Left kidney (tissue), 2 donors: ENCODE results near the gene GABRP. TPM values are rescaled to one million over a fixed set of nuclear protein-coding genes. Genes with fewer than 3 reads are reported as not detected.
"Not testable (repeated sequence)": the region's sequence is repeated elsewhere in the genome, so short reads cannot be mapped to it uniquely, and the experiment has no call there.

Experiments used
- DNase-seq: peaks from one replicate; pipeline ENCODE4 v3.0.0-alpha.2; 2013
- polyA plus RNA-seq: library from polyadenylated mRNA; unstranded; fragments of 120-200 nt; gene quantifications from one replicate; pipeline ENCODE4 v1.2.1, GENCODE V29; 2013; ENCODE audit not compliant: insufficient read length

GABRP gene
- polyA plus RNA-seq, 1 donor = 1.4 TPM

DNA sequence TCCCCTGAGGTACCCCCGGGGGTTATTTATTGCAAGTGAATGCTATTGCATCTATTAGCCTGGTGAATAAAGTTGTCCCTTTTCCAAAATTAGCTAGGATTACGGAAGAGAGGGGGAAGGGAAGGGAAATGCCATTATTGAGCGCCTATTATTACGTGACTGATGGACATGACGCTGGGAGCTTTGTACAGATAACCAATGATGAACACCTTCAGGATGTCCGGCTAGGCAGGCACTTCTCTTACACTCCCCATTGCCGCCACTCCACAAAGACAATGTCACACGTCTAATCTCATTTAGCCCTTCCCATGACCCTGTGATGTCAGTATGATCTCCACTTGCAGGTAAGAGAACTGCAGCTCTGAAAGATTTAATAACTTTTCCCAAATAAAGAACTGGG lies 9.4 kb downstream of the GABRP start:
- no peak for DNase-seq

DNA sequence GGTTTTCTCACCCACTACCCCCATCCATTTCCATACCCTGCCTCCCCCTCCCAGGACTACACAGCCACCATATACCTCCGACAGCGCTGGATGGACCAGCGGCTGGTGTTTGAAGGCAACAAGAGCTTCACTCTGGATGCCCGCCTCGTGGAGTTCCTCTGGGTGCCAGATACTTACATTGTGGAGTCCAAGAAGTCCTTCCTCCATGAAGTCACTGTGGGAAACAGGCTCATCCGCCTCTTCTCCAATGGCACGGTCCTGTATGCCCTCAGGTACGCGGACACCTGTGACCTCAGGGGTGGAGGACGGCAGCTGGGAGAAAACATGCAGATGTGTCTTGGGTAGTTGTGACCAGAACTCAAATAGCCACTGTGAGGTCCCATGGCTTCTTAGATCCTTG lies 11.6 kb downstream of the GABRP start:
- DNase-seq = no peak

DNA sequence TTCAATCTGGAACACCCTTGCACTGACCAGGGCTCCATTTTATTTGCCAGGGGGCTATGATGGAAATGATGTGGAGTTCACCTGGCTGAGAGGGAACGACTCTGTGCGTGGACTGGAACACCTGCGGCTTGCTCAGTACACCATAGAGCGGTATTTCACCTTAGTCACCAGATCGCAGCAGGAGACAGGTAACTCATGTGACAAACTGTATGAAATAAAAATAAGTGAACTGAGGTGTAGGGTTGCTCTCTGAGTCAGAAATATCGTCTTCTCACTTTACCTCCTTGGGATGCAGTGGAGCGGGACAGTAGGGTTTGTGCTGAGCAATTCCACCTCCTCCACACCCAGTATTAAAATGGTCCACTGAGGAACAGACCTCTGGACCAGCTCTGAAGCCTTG lies 22.1 kb downstream of the GABRP start:
- no peak for DNase-seq

DNA sequence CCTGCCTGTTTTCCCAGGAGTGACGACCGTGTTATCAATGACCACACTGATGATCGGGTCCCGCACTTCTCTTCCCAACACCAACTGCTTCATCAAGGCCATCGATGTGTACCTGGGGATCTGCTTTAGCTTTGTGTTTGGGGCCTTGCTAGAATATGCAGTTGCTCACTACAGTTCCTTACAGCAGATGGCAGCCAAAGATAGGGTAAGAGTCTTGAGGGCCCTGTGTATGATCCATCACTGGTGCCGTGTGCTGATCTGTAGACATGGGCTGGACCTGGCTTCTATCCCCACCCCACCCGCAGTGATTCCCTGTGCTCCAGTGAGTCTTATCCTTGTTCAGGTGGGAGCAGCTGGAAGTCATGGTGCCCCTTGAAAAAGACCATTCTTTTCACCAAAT lies 26.0 kb downstream of the GABRP start:
- DNase-seq = no peak

DNA sequence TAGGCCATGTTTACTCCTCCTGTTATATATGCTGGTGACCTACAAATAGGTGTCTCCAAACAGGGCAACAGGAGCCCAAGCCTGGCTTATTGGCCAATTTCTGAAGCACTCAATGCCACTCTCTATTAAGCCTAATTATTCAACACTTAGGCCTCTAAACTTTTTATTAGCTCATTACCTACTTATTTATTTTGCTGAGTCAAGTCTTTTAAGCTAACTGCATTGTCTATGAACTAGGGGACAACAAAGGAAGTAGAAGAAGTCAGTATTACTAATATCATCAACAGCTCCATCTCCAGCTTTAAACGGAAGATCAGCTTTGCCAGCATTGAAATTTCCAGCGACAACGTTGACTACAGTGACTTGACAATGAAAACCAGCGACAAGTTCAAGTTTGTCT lies 28.2 kb downstream of the GABRP start:
- DNase-seq = no peak

DNA sequence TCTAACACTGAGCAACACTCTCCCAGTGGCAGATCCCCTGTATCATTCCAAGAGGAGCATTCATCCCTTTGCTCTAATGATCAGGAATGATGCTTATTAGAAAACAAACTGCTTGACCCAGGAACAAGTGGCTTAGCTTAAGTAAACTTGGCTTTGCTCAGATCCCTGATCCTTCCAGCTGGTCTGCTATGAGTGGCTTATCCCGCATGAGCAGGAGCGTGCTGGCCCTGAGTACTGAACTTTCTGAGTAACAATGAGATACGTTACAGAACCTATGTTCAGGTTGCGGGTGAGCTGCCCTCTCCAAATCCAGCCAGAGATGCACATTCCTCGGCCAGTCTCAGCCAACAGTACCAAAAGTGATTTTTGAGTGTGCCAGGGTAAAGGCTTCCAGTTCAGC lies 29.7 kb downstream of the GABRP start:
- DNase-seq = no peak

DNA sequence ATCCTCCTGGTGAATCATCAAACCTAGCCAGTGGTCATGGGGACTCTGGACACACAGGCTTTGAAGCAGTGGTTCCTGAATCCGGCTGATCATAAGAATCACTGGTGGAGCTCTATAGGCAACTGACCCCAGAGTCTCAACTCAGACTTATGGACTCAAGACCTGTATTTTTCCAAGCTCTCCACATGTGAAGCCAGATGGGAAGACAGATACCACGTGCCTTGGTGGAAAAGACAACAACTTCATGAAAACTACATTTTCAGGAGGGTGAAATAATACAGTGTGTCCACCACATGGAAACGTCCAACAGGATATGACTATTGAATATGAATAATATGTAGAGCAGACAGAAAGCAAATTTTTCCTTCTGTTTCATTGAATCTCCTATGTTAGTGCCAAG lies 33.7 kb downstream of the GABRP start:
- no peak for DNase-seq

DNA sequence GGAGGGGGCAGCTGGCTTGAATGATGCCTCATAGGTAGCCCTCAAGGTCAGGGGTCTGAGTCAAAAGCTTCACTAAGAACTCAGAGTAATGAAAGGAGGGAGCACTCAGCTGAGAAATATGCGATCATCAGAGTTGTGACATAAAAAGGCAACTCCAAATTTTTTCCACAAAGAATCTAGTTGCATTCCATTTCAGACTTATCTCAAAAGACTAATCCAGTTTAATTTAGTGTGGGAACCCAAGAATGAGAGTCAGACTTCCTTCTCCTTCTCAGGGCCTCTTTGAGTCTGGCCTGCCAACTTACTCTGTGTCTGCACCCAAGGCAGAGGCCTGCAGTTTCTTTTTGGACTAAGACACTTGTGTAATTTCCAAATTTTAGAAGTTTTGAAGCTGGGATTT lies 34.7 kb downstream of the GABRP start:
- DNase-seq = no peak

DNA sequence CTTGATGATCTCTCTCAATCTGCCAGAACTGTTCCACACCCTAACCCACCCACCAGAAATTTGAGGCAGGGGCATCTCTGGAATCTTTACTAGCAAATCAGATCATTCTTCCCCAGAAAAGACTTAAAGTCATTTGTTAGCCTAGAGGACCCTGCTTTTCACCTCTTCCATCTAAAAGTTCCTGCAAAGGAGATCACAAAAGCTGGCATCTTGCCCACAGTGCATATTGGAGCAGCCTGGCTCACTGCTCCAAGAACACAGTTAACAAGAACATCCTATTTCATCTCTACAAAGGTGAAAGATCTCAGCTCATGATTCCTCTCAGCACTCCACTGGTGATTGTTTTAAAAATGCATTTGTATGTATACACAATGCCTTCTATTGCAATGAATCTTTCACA lies 36.3 kb downstream of the GABRP start:
- no peak for DNase-seq

DNA sequence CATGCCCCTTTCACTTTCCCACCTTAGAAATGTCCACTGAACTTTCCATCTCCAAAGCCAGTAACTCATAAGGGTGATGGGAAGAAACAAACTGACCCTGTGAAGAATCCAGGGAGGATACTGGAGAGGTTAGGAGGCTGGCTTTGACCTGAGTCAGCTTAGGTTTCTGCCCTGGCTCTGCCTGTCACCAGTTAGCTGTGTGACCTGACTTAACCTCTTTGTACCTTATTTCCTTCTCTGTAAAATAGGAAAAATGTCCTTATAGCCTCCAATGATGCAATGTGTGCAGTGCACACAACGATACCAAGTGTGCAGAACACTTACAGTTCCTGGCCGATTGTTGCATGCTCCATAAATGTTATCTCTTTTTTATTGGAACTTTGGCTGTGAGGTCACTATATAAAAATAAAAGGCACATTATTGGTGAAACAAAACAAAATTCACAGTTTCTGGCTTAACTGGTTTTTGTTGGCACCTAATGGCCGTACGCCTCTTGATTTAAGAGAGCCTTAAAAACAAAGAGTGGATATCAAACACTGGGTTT lies 37.8 kb downstream of the GABRP start:
- DNase-seq = no peak

DNA sequence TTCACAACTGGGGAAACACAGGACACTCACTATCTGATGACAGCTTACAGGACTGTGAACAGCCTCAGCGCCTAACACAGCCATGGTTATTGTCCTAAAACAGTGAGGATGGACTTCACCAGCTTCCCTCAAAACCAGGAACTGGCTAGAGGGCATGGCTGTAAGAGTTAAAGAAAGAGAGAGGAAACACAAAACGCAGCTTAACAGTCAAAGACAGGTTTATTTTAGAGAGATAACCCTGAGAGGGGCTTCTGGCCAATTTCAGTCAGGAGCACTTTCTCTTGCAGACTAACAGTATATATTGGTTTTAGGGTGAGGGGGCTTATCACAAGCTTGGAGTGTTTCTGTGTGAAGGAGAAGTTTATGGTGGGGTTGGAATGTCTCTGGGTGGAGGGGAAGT lies 42.6 kb downstream of the GABRP start:
- DNase-seq = no peak

DNA sequence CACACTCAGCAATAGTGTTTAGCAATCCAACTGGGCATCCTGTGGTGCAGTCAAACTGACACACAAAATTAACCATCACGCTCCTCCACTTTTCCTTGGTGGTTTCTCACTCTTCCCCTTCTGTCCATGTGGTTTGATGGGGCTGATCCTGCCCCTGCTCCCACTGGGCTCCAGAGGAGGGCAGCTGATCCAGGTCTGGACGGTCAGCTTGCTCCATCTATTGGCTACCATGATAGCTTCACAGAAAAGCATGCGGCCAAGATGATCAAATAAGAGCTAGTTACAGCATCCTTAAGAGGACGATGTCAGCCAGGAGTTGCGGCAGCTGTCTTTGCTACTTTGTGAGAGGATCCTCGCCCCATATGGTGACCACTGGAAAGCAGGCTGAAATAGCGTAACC lies 48.7 kb downstream of the GABRP start:
- DNase-seq = no peak

DNA sequence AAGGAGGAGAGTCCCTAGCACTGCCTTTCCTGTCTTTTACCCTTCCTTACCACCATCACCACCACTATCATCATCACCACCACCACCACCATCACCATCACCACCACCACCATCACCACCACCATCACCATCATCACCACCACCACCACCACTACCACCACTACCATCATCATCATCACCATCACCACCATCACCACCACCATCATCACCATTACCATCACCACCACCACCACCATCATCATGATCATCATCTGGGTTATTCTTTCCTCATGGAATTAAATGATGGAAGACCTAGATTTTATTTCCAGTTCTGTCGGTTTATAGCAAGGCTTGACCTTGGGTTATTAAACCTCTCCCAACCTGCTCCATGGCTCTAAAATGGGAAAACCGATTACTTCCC lies 50.5 kb downstream of the GABRP start:
- not testable (repeated sequence) for DNase-seq

DNA sequence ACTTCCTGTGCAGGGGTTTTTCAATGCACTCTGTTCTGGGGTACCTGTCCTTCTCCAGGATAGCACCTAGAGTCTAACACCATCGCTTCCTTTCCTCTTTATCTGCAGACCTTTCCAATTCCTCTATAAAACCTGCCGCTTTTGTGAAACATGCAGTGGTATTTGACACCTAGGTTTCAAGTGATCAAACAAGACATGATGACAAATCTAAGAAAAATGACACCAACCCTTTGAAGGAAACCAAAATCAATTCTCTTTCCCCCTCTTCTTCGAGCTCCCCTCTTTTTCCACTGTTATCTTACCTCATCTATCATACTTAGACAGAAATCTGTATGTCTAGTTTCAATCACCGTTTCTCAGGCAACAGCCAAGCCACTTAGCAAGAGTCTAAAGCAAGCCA lies 52.7 kb downstream of the GABRP start:
- DNase-seq = no peak

DNA sequence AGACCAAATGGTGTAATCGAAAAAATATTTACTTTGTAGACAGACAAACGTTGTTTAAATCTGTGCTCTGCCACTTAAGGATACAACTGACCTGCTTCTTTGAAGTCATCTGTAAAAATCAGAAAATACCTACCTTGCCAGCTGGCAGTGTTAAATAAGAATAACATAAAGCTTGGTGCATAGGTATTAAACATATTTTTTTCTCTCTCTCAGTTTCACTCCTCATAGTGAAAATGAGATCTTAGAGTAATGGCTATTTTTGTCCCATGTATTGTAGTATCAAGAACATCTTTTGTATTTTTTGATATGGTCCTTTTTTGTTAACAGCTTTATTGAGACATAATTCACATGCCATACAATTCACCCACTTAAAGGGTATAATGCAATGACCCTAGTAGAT lies 60.3 kb downstream of the GABRP start:
- no peak for DNase-seq

DNA sequence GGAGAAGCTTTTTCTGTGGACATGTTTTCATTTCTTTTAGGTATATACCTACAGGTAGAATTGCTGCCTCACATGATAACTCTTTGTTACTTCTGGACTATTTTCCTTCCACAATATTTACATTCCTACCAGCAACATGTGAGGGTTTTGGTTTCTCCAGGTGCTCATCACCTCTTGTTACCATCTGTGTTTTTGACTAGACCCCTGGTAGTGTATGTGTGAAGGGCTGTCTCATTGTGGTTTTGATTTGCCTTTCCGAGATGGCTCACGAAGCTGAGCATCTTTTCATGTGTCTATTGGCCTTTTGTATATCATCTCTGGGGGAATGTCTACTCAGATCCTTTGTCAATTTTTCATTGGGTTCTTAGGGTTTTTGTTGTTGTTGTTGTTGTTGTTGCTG lies 61.1 kb downstream of the GABRP start:
- DNase-seq = no peak

DNA sequence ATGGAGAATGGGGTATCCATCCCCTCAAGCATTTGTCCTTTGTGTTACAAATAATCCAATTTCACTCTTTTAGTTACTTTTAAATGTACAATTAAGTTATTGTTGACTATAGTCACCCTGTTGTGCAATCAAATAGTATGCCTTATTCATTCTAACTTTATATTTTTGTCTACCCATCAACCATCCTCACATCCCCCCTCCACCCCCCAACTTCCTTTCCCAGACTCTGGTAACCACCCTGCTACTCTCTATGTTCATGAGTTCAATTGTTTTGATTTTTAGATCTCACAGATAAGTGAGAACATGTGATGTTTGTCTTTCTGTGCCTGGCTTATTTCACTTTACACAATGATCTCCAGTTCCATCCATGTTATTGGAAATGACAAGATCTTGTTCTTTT lies 62.9 kb downstream of the GABRP start:
- DNase-seq = no peak

DNA sequence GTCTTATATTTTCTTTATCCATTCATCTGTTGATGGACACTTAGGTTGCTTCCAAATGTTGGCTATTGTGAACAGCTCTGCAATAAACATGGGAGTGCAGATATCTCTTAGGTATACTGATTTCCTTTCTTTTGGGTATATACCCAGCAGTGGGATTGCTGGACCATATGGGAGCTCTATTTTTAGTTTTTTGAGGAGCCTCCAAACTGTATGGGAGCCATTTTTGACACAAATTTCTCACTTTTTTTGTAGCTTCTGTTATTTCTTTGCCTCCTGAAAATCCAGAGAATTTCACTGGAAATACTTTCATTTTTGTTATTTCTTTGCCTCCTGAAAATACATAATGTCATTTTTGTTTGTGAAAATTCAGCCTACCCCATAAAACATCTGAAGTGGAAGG lies 63.3 kb downstream of the GABRP start:
- no peak for DNase-seq

DNA sequence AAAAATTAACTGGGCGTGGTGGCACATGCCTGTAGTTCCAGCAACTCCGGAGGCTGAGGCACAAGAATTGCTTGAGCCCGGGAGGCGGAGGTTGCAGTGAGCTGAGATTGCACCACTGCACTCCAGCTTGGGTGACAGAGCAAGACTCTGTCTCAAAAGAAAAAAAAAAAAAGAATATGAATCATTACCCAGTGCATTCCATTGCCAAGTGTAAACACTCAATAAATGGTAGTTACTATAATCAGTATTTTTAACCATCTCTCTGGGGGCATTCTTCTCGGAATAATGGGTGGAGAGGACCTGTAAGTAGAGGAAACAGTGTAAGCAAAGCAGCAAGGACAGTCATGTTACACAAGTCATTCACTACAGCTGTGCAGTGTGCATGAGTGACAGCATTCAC lies 64.5 kb downstream of the GABRP start:
- DNase-seq = no peak

DNA sequence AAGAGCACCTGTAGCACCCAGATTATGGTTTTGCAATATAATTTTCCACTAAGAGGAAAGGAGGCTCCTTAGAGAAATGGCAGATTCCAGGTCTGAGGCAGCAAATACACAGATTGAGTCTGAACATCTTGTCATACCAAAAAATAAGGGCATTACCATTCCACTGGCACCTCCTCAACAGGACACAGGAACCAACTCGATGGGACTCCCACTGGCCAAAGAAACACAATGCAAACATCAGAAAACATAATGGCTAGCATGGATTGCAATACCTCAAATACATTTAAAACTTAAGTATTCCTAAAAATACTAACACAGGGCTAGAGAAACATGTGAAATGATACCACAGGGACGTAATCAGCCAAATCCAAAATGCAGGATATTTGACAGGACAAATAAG lies 65.8 kb downstream of the GABRP start:
- DNase-seq = no peak

DNA sequence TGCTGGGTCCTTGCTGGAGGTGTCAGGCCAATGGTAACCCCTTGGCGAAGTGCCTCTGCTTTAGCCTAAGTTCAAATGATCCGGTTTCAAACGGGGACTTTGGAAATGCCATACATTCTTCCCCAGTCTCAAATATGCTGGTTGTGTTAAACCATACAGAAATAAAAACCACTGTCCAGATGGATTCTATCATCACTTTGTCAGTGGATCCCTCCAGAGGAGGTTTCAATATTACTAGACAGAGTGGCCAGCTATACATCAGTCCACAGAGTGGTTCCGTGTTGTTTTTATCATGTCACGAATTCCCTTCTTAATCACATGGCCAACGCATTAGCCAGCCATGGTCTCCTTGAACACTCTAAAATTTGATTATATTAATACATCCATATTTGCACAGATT lies 71.0 kb downstream of the GABRP start:
- DNase-seq = no peak

DNA sequence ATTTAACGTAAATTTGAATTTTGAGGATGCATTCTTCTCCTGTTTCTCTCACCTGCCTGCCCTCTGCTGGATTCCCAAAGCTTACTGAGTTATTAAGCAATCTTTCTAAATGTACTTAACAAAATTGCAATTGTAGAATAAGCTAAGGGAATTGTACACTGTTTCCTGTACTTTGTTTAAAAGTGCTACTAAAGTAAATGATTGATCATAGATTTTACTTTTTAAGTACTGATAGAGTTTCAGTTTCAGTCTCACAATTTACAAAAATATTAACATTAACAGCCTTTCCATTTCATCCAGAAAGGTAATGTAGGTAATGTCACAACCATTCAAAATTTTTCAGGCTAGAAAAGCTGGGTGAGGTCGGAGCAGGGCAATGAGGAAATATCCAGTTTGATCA lies 73.5 kb downstream of the GABRP start:
- DNase-seq = no peak

DNA sequence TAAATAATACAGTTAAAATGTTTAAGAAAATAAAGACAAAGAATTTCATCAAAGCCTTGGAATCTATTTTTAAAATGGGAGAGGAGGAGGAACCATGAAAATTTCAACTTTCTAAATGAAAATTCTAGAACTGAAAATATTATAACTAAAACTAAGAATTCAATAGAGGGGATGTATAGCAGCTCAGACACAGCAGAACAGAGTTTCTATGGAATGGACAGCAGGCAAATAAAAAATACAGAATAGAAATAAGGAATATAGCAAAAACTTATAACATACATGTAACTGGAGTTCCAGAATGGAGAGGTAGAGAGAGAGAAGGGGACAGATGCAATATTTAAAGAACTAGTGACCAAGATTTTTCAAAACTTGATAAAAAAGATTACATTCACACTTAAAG lies 76.9 kb downstream of the GABRP start:
- no peak for DNase-seq

DNA sequence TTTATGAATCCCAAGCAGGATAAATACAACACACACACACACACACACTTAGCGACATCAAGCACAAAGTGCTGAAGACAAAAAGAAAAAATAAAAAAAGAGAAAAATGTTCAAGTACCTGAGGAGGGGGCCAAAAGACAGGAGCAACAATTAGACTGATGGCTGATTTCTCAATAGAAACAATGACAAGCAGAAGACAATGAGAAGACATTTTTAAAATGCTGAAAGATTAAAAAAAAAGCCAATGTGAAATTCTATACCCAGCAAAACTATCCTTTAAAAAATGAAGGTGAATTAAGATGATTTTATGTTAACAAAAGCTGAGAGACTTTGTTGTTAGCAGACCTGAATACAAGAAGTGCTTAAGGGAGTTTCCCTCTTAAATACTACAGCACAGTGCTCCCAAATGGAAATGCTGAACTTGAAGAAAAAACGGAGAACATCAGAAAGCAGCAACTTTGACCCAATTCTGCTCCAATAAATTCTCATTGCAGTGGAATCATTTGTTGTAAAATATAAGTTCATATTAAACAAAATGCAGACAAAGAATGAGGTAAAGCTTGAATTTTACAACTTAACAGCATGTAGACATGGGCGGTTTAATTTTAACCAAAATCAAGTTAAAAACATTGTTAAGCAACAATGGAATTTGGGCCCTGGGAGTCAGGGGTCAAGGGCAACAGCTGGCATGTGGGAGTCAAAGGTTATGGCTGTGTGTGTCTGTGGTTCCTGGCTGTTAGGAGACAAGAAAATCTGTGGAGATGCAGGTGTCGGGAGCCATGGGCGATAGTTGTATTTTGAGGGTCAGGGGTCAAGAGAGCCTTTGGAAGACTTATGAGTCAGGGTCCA lies 77.5 kb downstream of the GABRP start:
- no peak for DNase-seq

DNA sequence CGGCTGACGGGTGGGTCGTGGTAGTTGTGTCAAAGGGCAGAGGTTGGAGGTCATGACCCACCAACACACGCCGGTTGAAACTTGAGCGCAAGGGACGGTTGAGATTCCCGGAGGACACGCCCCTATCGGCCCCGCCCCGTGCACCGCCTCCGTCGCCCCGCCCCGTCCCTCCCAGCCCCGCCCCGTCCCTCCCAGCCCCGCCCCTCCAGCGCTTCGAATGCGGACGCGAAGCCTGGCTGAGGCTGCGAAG lies 78.1 kb downstream of the GABRP start:
- DNase-seq = no peak
